ENCODE data around the gene DGKH.

GRCh38 chr13:42040730-42041010, 7.8 kb upstream of the DGKH start:
- TF ChIP-seq, protein P1, sequence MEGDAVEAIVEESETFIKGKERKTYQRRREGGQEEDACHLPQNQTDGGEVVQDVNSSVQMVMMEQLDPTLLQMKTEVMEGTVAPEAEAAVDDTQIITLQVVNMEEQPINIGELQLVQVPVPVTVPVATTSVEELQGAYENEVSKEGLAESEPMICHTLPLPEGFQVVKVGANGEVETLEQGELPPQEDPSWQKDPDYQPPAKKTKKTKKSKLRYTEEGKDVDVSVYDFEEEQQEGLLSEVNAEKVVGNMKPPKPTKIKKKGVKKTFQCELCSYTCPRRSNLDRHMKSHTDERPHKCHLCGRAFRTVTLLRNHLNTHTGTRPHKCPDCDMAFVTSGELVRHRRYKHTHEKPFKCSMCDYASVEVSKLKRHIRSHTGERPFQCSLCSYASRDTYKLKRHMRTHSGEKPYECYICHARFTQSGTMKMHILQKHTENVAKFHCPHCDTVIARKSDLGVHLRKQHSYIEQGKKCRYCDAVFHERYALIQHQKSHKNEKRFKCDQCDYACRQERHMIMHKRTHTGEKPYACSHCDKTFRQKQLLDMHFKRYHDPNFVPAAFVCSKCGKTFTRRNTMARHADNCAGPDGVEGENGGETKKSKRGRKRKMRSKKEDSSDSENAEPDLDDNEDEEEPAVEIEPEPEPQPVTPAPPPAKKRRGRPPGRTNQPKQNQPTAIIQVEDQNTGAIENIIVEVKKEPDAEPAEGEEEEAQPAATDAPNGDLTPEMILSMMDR (IDR thresholded peaks at IDR 0.05; ENCODE audit: low read length): no peak
- no peak for TF ChIP-seq EZH2 (IDR thresholded peaks at IDR 0.05; ENCODE audit: borderline replicate concordance, low read length)
